ENCODE measurements around the gene LRRC8A.
"Not testable (repeated sequence)": the region's sequence is repeated elsewhere in the genome, so short reads cannot be mapped to it uniquely, and the experiment has no call there.

Gene LRRC8A

DNA sequence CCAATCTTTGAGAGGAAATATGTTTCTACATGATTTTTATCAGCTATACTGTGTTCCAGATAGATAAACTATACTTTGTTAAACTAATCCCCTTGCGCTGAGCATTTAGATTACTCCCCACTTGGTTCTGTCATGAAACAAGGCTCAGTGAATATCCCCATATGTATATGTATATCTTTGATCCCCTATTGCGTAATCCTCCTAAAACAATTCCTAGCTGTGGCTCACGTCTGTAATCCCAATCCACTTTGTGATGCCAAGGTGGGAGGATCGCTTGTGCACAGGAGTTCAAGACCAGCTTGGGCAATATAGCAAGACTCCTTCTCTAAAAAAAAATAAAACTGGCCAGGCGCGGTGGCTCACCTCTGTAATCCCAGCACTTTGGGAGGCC is 41.6 kb downstream of the LRRC8A start:
- DNase-seq: no peak

DNA sequence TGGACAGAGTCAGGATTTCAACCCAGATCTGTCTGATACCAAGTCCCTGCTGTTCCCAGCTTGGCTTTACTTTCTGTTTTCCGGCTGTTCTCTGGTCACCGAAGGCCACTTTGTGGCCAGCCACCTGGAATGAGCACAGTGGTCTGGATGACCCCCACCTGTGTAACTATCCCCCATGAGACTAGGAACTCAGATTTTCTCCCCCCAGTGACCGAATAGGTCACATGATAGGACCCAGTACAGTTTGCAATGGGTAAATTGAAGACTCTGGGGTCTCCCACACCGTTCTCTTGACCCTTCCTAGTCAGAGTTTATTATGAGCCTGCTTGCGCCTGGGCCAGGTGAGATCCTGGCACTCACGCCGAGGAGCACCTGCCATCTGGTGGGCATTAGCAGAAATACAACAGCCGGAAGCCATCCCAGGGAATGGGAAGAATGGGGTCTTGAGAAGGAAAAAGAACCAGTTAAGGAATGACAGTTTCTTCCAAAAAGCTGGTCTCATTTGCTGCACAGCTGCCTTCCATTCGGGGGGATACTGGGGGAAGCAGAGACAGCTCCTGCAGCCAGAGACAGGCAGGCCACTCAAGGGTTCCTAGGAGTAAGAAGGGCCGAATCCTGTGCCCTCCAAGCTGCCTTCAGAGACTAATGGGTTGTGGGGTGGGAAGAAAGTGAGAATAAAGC is 45.9 kb downstream of the LRRC8A start:
- peak; percentile 32 for DNase-seq

DNA sequence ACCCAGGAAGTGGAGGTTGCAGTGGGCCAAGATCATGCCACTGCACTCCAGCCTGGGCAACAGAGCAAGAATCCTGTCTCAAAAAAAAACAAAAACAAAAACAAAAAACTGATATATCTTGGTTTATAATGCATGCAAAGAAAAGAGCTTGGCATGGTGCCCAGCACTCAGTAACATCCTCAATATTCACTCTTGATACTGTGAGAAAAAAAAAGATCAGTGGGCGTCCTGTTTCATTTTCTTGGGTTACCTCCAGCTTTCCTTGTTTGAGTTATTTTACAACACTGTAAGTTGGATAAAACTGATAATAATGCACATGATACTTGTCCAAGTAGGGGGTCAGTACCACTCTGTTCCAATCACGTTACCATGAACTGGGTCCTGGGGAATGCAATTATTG is 46.7 kb downstream of the LRRC8A start:
- no peak for DNase-seq

DNA sequence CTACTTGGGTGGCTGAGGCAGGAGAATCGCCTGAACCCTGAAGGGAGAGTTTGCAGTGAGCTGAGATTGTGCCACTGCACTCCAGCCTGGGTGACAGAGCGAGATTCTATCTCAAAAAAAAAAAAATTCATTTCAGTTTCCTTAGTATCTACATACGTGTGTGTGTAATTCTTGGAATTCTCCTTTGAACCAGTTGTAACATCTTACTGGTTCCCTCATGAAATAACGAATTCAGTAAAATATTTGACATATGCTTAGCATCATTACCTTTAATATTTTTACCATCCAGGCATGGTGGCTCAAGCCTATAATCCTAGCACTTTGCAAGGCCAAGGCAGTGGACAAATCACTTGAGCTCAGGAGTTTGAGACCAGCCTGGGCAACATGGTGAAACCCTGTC is 47.6 kb downstream of the LRRC8A start:
- no peak for DNase-seq

DNA sequence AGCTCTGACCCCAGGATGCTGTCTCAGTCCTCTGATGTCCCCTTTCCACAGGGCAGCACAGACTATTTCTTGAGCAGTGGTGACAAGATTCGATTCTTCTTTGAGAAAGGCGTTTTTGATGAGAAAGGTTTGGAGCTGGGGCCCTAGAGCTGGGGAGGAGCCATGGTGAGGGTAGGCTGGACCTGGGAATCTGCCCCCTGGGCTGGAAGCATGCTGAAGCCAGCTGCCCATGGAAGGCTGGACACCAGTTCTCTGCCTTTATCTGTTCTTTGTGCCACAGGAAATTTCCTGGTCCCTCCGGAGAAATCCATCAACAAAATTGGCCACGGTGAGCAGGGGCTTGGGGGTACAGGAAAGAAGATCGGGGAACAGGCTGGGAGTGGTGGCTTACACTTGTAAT is 51.8 kb downstream of the LRRC8A start:
- DNase-seq: no peak

DNA sequence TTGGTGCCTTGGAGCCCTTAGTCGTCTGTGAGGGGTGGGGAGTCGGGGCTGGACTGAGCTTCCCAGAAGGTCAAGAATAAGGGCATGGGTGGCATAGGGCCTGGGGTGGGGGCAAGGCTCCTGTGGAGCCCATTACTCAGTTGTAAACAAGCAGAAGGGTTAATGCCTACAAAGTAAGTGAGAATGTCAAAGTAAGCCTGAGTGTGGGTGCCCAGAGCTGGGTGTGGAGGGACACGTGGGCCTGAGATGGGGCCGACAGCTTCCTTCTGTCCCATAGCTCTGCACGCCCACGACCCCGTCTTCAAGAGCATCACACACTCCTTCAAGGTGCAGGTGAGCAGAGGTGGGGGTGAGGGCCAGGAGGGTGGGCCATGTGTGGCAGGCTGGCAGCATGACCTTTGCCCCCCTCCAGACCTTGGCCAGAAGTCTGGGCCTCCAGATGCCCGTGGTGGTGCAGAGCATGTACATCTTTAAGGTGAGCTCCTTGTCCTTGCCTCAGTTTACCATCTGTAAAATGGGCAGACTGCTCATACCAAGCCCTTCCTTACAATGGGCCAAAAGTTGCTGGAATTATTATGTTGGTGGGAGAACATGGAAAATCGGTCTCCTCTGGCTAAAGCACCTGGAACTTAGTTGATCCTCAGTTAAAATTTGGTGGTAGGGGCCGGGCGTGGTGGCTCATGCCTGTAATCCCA is 54.4 kb downstream of the LRRC8A start:
- DNase-seq: no peak

DNA sequence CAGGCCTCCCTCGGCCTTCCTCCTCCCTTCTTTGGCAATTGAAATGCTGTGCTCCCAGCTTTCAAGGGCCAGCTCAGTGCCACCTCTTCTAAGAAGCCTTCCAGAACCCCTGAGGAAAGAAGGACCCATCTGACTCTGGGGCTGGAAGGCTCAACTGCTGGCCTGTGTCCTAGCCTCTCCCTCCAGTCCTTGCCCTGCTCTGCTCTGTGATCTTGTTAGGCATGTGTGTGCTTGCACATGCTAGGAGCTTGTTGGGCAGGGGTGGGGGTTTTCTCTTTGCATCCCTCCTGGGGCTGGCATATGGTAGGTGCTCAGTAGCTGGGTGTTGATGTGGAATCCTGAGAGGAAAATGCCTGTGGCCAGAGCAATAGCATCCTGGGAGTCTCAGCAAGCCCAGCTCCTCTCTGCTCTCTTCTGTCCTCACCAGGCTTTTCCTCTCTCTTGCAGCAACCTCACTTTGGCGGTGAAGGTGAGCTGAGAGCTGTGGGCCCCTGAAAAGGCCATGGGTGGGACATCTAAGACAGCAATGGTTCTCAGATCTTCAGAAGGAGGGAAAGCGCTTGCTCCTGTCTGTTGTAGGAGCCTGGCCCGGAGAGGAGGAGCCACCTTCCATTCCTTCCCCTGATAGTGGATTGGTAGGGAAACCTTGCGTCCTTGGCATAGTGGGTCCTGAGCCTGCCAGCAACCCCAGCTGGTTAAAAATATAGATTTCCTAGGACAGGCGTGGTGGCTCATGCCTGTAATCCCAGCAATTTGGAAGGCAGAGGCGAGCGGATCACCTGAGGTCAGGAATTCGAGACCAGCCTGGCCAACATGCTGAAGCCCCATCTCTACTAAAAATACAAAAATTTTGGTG is 55.6 kb downstream of the LRRC8A start:
- no peak for DNase-seq

DNA sequence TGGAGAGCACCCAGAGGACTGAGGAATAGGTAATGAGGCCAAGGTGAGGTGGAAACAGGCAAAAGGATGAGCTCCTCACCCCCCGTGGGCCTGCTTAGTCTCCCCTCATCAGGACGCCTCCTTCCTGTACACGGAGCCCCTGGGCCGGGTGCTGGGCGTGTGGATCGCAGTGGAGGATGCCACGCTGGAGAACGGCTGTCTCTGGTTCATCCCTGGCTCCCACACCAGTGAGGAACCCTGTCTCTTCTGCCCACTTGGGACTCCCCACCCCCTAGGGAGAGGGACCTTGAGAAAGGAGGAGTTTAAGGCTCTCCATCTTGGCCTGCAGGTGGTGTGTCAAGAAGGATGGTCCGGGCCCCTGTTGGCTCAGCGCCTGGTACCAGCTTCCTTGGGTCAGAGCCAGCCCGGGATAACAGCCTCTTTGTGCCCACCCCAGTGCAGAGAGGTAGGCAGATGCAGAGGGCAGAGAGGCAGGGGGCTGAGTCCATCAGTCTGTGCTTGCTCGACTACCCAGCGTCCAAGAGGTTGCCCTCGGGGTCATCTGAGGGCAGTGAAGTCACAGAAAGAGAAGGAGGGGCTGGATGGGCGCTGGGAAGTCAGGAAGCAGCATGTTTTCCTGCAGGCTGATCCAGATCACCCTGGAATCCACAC is 58.5 kb downstream of the LRRC8A start:
- DNase-seq: no peak

DNA sequence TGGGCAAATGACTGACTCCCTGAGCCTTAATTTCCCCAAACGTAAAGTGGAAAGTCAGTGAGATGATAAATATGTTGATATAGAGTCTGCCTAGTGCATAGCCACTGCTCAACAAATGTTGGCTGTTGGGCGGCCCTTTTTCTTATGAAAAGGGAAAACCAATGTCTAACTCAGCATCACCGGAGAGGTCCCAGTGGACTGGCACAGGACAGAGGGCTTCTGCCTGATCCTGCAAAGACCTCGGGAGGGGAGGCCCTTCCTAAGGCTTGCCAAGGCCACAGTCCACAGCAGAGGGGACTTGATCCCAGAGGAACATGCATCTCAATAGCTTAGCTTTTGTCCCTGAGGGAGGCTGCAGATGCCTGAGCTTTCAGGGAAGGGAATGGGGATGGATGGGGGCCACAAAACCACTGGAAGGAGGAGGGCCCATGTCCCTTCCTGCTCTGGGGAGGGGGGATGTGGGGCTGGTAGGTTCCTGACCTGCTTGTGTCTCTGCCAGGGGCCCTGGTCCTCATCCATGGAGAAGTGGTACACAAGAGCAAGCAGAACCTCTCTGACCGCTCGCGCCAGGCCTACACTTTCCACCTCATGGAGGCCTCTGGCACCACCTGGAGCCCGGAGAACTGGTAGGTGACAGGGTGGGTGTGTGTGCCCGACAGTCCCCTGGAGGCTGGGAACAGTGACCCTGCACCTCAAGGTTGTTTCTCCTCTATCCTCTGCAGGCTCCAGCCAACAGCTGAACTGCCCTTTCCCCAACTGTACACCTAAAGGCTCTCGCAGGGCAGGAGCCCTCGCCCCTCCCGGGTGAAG is 59.2 kb downstream of the LRRC8A start:
- no peak for DNase-seq

DNA sequence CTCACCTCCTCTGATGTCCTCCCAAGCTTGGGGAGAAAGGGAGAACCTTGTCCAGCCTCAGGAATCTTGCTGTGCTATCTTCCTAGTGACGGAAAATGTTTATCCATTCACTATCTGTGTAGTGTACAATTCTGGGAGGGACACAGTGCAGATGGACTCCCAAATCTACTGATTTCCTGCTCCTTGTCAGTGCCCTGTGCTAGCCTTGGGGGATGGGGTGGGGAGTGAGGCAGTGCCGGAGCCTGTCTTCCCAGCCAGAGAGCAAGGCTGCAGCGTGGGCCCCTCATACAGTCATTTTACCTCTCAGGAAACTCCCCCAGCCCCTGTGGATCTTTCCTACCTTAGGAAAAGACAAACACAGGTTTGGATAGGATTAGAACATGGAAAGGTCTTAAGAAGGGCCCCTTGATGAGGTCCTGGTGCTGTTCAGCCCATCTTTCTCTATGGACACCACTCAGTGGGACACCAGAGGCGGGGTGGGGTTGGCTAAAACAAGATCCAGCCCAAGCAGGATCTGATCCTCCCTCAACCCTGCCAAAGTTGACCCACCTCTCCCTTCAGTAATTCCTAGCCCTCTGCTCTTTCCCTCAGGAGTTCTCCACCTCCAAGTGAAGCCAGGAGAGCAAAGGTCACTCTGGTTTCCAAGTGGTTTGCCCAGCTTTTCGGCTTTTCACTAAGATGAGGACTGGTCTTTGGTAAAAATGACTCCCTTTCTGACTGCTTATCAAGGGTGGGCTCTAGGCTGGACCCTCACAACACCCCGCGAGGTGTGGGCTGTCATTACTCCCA is 62.1 kb downstream of the LRRC8A start:
- DNase-seq: no peak

DNA sequence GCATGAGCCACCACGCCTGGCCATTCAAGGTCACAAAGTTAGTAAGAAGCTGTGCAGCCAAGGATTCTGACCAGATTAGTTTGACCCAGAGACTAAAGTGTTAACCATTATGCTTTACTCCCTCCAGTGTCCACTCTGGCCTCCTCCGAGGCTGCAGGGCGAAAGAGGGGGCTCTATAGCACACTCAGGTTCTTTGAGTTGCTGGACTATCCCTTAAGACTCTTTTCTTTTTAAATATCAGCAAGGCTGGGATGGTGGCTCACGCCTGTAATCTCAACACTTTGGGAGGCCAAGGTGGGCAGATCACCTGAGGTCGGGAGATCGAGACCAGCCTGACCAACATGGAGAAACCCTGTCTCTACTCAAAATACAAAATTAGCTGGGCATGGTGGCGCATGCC is 63.0 kb downstream of the LRRC8A start:
- not testable (repeated sequence) for DNase-seq

DNA sequence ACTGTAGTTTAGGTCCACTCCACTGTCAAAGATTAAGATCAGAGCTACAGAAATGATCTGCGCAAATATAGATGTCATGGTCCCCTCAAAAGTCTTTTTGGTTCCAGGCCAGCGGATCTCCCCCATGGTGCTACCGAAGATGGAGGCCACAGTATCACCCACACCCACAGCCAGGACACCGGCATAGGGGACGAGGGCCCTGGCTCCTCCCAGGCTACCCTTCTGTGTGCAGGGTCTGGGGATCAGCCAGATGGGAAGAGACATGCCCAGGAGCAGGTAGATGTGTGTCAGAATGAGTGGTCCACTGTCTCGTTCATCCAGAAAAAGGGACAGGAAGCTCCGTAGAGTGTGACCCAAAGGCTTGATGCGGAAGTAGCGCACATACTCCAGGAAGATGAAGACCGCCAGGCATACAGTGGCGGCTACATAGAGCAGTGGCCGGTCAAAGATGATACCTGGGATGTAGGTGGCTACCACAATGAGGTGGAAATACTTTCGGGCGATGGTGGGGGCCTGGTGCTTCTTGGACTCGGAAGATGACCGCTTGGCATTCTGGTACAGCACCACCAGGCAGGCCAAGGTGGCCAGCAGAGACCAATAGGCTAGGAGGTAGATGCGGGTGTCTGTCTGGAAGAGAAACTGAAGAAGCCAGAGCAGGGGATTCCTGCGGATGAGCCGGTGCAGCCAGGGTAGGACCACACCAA is 64.0 kb downstream of the LRRC8A start:
- DNase-seq: no peak

DNA sequence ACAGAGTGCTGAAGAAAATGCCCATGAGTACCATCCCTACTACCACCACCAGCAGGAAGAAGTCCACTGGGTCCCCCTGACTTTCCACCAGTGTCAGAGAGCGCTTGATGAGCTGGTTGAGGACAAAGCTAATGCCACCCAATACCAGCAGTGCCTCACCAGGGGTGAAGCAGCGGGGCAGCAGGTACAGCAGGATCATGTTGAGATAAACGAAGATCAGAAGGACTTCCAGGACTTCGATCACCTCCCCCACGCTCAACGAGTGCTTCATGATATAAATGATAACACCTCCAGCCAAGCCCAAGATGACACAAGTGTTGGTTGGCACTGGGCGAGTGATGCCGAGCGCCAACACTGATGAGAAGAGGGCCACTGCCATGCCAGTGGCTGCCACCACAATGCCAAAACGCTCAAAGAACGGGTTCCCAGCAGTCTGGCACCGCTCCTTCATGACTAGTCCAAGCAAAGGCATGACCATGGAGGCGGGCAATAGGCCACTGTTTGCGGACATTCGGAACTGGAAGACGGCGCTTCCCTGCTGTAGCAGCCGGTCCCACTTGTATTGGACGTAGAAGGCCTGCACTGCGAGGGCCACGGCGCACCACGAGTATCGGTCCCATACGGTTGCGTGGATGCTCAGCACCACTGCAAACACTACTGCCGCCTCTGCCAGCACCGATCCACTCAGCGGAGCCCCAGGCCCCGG is 64.8 kb downstream of the LRRC8A start:
- no peak for DNase-seq

DNA sequence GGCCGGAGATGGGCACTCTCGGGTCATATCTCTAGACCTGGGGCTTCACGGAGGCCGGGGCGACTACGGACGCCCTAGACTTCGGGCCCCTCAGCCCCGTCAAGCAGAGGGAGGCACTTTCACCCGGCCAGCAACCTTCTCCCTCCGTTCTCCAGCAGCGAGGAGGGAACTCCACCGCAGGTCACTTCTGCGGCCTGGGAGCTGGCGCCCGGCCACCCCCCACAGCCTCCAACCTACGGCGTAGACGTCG is 65.3 kb downstream of the LRRC8A start:
- DNase-seq: no peak

DNA sequence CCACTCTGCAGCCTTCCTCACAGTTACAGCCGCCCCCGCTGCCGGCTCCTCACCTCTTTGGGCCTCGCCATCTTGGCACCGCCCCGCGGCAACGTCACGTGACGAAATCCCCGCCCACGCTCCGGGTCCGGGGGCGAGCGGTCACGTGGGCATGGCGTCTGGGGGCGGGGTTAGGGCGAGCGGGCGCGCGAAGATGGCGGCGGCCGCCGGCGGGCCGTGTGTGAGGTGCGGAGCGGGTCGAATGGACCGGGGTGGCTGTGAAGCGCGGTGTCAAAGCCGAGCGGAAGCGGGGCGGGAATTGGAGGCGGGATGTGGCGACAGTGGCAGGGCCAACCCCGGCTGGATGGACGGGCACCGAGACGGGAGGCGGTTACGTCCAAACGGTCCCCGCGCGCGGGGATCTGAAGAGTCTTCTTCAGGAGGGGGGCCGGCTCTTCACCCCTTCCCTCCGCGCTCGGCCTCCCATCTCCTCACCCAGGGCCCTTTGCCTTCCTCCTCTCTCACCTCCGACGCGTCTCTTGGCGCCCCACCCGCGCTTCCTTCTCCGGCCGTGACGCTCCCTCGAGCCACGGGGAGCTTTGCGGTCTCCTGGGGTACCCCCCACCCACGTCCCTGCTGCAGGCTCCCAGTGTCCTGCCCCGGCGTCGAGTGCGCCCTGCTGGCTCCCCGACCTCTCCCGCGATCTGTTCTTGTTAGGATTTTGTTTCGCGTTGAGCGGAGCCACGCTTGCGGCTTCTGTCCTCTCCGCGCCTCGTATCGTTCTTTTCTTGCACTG is 65.8 kb downstream of the LRRC8A start, which contains the start of the genes DOLK and NUP188:
TSS of gene DOLK (minus strand) at position 77 of the 775 bp plus-strand sequence. CDS start 300 bp downstream, outside the sequence.
TSS of gene NUP188 (plus strand) at position 173 of the 775 bp plus-strand sequence. CDS start at position 194, 21 bp downstream.
- DNase-seq: peak; percentile 94

DNA sequence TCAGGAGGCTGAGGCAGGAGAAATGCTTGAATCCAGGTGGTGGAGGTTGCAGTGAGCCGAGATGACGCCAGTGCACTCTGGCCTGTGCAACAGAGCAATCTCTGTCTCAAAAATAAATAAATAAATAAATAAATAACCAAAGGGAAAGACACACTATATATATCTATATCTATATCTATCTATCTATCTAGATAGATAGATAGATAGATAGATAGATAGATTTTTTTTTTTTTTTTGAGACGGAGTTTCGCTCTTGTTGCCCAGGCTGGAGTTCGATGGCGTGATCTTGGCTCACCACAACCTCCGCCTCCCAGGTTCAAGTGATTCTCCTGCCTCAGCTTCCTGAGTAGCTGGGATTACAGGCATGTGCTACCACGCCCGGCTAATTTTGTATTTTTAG is 79.5 kb downstream of the LRRC8A start:
- not testable (repeated sequence) for DNase-seq

Data from CD4-positive, alpha-beta T cell treated with Interferon gamma for 1 hour (primary cell).